HEK293 (cell line): ENCODE results near the gene HTR2C.

ENCODE experiments used
- CTCF ChIP-seq: fragments of 450-650 bp; formaldehyde crosslinking; IDR thresholded peaks from 2 replicates; pipeline ENCODE4 v1.5.1; 2016; ENCODE audit warnings: missing biosample characterization, missing genetic modification characterization
- GLI2 ChIP-seq: fragments of 450-650 bp; formaldehyde crosslinking; IDR thresholded peaks from 2 replicates; pipeline ENCODE4; 2017; ENCODE audit warnings: missing biosample characterization, missing genetic modification characterization, low read depth, borderline replicate concordance
- GLIS1 ChIP-seq: fragments of 450-650 bp; formaldehyde crosslinking; IDR thresholded peaks from 2 replicates; pipeline ENCODE4 v1.5.1; 2016; ENCODE audit warnings: missing biosample characterization, missing genetic modification characterization
- TCF7L2 ChIP-seq: IDR thresholded peaks from 2 replicates; pipeline ENCODE4 v1.6.1; 2011; ENCODE audit warnings: low read depth, mild to moderate bottlenecking, inconsistent platforms, low read length, moderate library complexity, borderline replicate concordance
- YY1 ChIP-seq: fragments of 450-650 bp; formaldehyde crosslinking; IDR thresholded peaks from 2 replicates; pipeline ENCODE4 v1.5.1; 2018; ENCODE audit warnings: missing biosample characterization, missing genetic modification characterization
- ZBTB49 ChIP-seq: fragments of 450-650 bp; formaldehyde crosslinking; IDR thresholded peaks from 2 replicates; pipeline ENCODE4 v1.5.1; 2016; ENCODE audit warnings: missing biosample characterization, missing genetic modification characterization, low read depth
- ZNF140 ChIP-seq: fragments of 450-650 bp; formaldehyde crosslinking; IDR thresholded peaks from 2 replicates; pipeline ENCODE4 v1.5.1; 2016; ENCODE audit warnings: missing biosample characterization, missing genetic modification characterization
- ZNF157 ChIP-seq: fragments of 450-650 bp; formaldehyde crosslinking; IDR thresholded peaks from 2 replicates; pipeline ENCODE4 v1.5.1; 2016; ENCODE audit warnings: missing biosample characterization, missing genetic modification characterization
- ZNF274 ChIP-seq, 2 experiments: fragments of 200-500 bp in 1 of 2; fragments of 450-650 bp in 1 of 2; sonication (Bioruptor generic) in 1 of 2; formaldehyde crosslinking in 1 of 2; IDR thresholded peaks; 2 replicates each; pipeline versions ENCODE4 v1.5.1 to v1.6.1; 2014 to 2016; ENCODE audit warnings: borderline replicate concordance in 1 of 2, inconsistent platforms in 1 of 2, low read length in 1 of 2, missing biosample characterization in 1 of 2, missing genetic modification characterization in 1 of 2
- ZSCAN5A ChIP-seq: fragments of 450-650 bp; formaldehyde crosslinking; IDR thresholded peaks from 2 replicates; pipeline ENCODE4 v1.5.1; 2016; ENCODE audit warnings: missing biosample characterization, missing genetic modification characterization
- TF ChIP-seq, protein P1 (sequence below): fragments of 450-650 bp; IDR thresholded peaks from 2 replicates; pipeline ENCODE4 v1.5.1; 2018; ENCODE audit warnings: missing biosample characterization, mild to moderate bottlenecking, missing genetic modification characterization
- TF ChIP-seq, protein P2 (sequence below): IDR thresholded peaks from 2 replicates; pipeline ENCODE4 v1.6.1; 2011; ENCODE audit warnings: mild to moderate bottlenecking, low read depth, low read length, borderline replicate concordance

DNA sequence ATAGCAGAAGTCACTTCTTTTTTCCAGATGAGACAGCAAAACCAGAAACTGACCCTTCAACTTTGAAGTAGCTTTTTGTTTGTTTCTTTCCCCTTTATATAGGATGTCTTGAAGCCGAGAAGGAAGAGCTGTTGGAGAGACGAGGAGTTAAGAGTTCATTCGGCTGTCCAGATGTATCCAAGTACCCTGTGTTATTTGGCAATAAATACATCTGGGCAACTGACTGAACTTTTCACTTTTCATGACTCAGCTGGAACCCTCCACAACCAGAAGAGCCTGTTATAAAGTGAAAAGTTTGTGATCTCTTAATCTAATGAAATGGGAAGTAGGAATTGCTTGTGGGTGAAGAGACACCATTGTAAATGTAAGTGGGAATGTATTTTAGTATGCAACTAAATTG lies 131.2 kb downstream of the HTR2C start:
- TF ChIP-seq, protein P1, sequence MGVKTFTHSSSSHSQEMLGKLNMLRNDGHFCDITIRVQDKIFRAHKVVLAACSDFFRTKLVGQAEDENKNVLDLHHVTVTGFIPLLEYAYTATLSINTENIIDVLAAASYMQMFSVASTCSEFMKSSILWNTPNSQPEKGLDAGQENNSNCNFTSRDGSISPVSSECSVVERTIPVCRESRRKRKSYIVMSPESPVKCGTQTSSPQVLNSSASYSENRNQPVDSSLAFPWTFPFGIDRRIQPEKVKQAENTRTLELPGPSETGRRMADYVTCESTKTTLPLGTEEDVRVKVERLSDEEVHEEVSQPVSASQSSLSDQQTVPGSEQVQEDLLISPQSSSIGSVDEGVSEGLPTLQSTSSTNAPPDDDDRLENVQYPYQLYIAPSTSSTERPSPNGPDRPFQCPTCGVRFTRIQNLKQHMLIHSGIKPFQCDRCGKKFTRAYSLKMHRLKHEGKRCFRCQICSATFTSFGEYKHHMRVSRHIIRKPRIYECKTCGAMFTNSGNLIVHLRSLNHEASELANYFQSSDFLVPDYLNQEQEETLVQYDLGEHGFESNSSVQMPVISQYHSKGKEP (tag by site-specific recombination), result no peak
- TF ChIP-seq CTCF (tag by site-specific recombination) (no peak), TCF7L2 (no peak), ZBTB49 (tag by site-specific recombination) (no peak), YY1 (tag by site-specific recombination) (no peak), GLIS1 (tag by site-specific recombination) (no peak), ZNF140 (tag by site-specific recombination) (no peak), ZNF274 (IDR thresholded peaks at IDR 0.05; ENCODE audit: low read length) (no peak), ZNF274 (tag by site-specific recombination; IDR thresholded peaks at IDR 0.05; ENCODE audit: borderline replicate concordance) (no peak), GLI2 (no peak), ZNF157 (no peak), ZSCAN5A (no peak)
- TF ChIP-seq, protein P2, sequence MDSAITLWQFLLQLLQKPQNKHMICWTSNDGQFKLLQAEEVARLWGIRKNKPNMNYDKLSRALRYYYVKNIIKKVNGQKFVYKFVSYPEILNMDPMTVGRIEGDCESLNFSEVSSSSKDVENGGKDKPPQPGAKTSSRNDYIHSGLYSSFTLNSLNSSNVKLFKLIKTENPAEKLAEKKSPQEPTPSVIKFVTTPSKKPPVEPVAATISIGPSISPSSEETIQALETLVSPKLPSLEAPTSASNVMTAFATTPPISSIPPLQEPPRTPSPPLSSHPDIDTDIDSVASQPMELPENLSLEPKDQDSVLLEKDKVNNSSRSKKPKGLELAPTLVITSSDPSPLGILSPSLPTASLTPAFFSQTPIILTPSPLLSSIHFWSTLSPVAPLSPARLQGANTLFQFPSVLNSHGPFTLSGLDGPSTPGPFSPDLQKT, result no peak
